GM23338 (cell line): ENCODE measurements around the gene HAPLN3. TPM values are rescaled to one million over a fixed set of nuclear protein-coding genes. Genes with fewer than 3 reads are reported as not detected.
A peak's percentile ranks its signal among the peaks of the same experiment; 100 is the strongest.

Experiments
- ATAC-seq: fragments of 200-7000 bp; cut with Tn5 transposase; 3 replicates; pipeline ENCODE4 v1.9.1; 2020
- DNase-seq: peaks from one replicate; pipeline ENCODE4 v3.0.0-alpha.2; 2015; ENCODE audit warnings: low spot score
- H2AFZ ChIP-seq: fragments of 200-600 bp; sonication (generic); 2 replicates; pipeline ENCODE4 v1.8.0; 2016; ENCODE audit warnings: antibody characterized with exemption, mild to moderate bottlenecking, moderate library complexity
- H3F3A ChIP-seq: fragments of 200-600 bp; sonication (generic); replicated peaks from 2 replicates; pipeline ENCODE4 v1.8.0; 2017; ENCODE audit warnings: antibody characterized with exemption, mixed run types, low read depth
- H3K27ac ChIP-seq: fragments of 200-600 bp; sonication (generic); 2 replicates; pipeline ENCODE4 v1.6.1; 2016; ENCODE audit warnings: low read depth
- H3K27me3 ChIP-seq: fragments of 200-600 bp; sonication (generic); 2 replicates; pipeline ENCODE4 v1.8.0; 2016; ENCODE audit warnings: mild to moderate bottlenecking, mixed run types, moderate library complexity; ENCODE audit not compliant: insufficient read depth
- H3K36me3 ChIP-seq: fragments of 200-600 bp; sonication (generic); 2 replicates; pipeline ENCODE4 v1.8.0; 2016; ENCODE audit warnings: mild to moderate bottlenecking; ENCODE audit not compliant: insufficient read depth
- H3K4me1 ChIP-seq: fragments of 200-600 bp; sonication (generic); 2 replicates; pipeline ENCODE4 v1.8.0; 2016; ENCODE audit warnings: mild to moderate bottlenecking, moderate library complexity; ENCODE audit not compliant: insufficient read depth
- H3K4me2 ChIP-seq: fragments of 200-600 bp; sonication (generic); 2 replicates; pipeline ENCODE4 v1.7.1; 2017; ENCODE audit warnings: mixed run types
- H3K4me3 ChIP-seq: fragments of 200-600 bp; sonication (generic); 2 replicates; pipeline ENCODE4 v1.6.1; 2016; ENCODE audit warnings: mixed run types
- H3K79me2 ChIP-seq: fragments of 200-600 bp; sonication (generic); replicated peaks from 2 replicates; pipeline ENCODE4 v1.8.0; 2017; ENCODE audit warnings: mild to moderate bottlenecking; ENCODE audit not compliant: insufficient read depth
- H3K9me2 ChIP-seq: fragments of 200-600 bp; sonication (generic); 2 replicates; pipeline ENCODE4 v1.8.0; 2017; ENCODE audit not compliant: insufficient read depth
- H4K20me1 ChIP-seq: fragments of 200-600 bp; sonication (generic); replicated peaks from 2 replicates; pipeline ENCODE4 v1.8.0; 2017; ENCODE audit warnings: mild to moderate bottlenecking; ENCODE audit not compliant: insufficient read depth
- H3K27ac Mint-ChIP-seq: 2 replicates; pipeline ENCODE4 v1.8.0; 2020; ENCODE audit warnings: inconsistent platforms, mild to moderate bottlenecking, moderate library complexity, mixed read lengths
- H3K27me3 Mint-ChIP-seq: 3 replicates; pipeline ENCODE4 v1.8.0; 2022; ENCODE audit warnings: low read depth, mild to moderate bottlenecking, moderate library complexity, mixed read lengths, inconsistent platforms; ENCODE audit not compliant: insufficient read depth, poor library complexity
- H3K36me3 Mint-ChIP-seq: 3 replicates; pipeline ENCODE4 v1.8.0; 2021; ENCODE audit warnings: low read depth, mild to moderate bottlenecking, inconsistent platforms, moderate library complexity, mixed read lengths
- H3K4me1 Mint-ChIP-seq: 3 replicates; pipeline ENCODE4 v1.8.0; 2020; ENCODE audit warnings: mild to moderate bottlenecking, inconsistent platforms, mixed read lengths
- H3K4me3 Mint-ChIP-seq: 3 replicates; pipeline ENCODE4 v1.8.0; 2021; ENCODE audit warnings: moderate library complexity, mild to moderate bottlenecking, inconsistent platforms, mixed read lengths
- H3K9me3 Mint-ChIP-seq: 3 replicates; pipeline ENCODE4 v1.8.0; 2020; ENCODE audit warnings: moderate library complexity, mild to moderate bottlenecking, inconsistent platforms, mixed read lengths
- CREB1 ChIP-seq: fragments of 250-450 bp; sonication (Bioruptor Pico); IDR thresholded peaks from 2 replicates; pipeline ENCODE4 v1.5.0; 2020; ENCODE audit warnings: low read depth, mild to moderate bottlenecking, moderate library complexity
- ETS1 ChIP-seq: IDR thresholded peaks from 2 replicates; pipeline ENCODE4 v1.6.1; 2016; ENCODE audit warnings: antibody characterized with exemption
- EZH2 ChIP-seq: fragments of 200-600 bp; sonication (generic); IDR thresholded peaks from one replicate; pipeline ENCODE4 v1.8.0; 2017; ENCODE audit warnings: antibody characterized with exemption, mild to moderate bottlenecking, low read depth; ENCODE audit not compliant: unreplicated experiment
- EZH2phosphoT487 ChIP-seq: fragments of 200-600 bp; sonication (generic); IDR thresholded peaks from one replicate; pipeline ENCODE4 v1.8.1; 2018; ENCODE audit warnings: antibody characterized with exemption; ENCODE audit not compliant: unreplicated experiment
- NANOG ChIP-seq: IDR thresholded peaks from 2 replicates; pipeline ENCODE4 v1.6.1; 2016; ENCODE audit warnings: antibody characterized with exemption, borderline replicate concordance
- POLR2AphosphoS5 ChIP-seq: IDR thresholded peaks from 2 replicates; pipeline ENCODE4 v1.6.1; 2016; ENCODE audit warnings: antibody characterized with exemption, low read depth
- REST ChIP-seq: IDR thresholded peaks from one replicate; pipeline ENCODE4 v1.6.1; 2018; ENCODE audit warnings: antibody characterized with exemption; ENCODE audit not compliant: unreplicated experiment
- STAT1 ChIP-seq: IDR thresholded peaks from one replicate; pipeline ENCODE4 v1.6.1; 2016; ENCODE audit warnings: antibody characterized with exemption; ENCODE audit not compliant: unreplicated experiment
- ZNF331 ChIP-seq: fragments of 250-450 bp; sonication (Bioruptor Pico); IDR thresholded peaks from 2 replicates; pipeline ENCODE4 v1.5.0; 2020; ENCODE audit warnings: low read depth, mild to moderate bottlenecking, moderate library complexity
- ZNF462 ChIP-seq: fragments of 250-450 bp; sonication (Bioruptor Pico); IDR thresholded peaks from 2 replicates; pipeline ENCODE4 v1.5.0; 2020; ENCODE audit warnings: mild to moderate bottlenecking, moderate library complexity
- polyA plus RNA-seq: library from polyadenylated mRNA; unstranded; fragments of >200 nt; fragmentation: Nextera tagmentation; extraction: Ambion mirVana; gene quantifications from 2 replicates; pipeline ENCODE4 v1.2.1, GENCODE V29; 2016
- total RNA-seq: library from RNA; depleted of rRNA; stranded (reverse); fragments of >200 nt; shearing (Covaris generic); gene quantifications from 2 replicates; pipeline ENCODE4 v1.2.3, GENCODE V29; 2014

The HAPLN3 gene
- total and polyA plus RNA-seq, 2 experiments from 2014 or later = 22.7 to 62.6 TPM

- Mint-ChIP-seq H3K36me3 (peaks cover 51% of the 10 kb centered on the region), H3K4me3 (peak overlapping the region; percentile 91), H3K4me1 (peaks cover 44% of the 10 kb centered on the region), H3K27me3 (peaks cover 14% of the 10 kb centered on the region), H3K9me3 (no peaks in the 10 kb centered on the region), H3K27ac (peak overlapping the region; percentile 89)
- peaks cover 34% of the 10 kb centered on the region for H3K4me1 ChIP-seq
- peak; percentile 6 for ATAC-seq
- H2AFZ ChIP-seq = 0 out of 2 replicates have a peak overlapping the region, but pooled peaks have one; percentile 28
- H3K36me3 ChIP-seq = peaks cover 32% of the 10 kb centered on the region
- H3K79me2 ChIP-seq = peaks cover 49% of the 10 kb centered on the region
- TF ChIP-seq ZNF331 (no peak), STAT1 (no peak), REST (no peak), NANOG (no peak), POLR2AphosphoS5 (no peak), EZH2phosphoT487 (no peak), CREB1 (CRISPR knock-in tag) (no peak), ETS1 (no peak), EZH2 (no peak), ZNF462 (no peak)
- no peaks in the 10 kb centered on the region for H3K27me3 ChIP-seq
- H3F3A ChIP-seq = 0 out of 2 replicates have a peak, but pooled peaks cover 3% of the 10 kb centered on the region
- peaks cover 31% of the 10 kb centered on the region for H4K20me1 ChIP-seq
- H3K4me3 ChIP-seq = peak overlapping the region; percentile 99
- H3K9me2 ChIP-seq = no peaks in the 10 kb centered on the region
- peak; percentile 24 for DNase-seq
- H3K27ac ChIP-seq = peak overlapping the region; percentile 84
- peak overlapping the region; percentile 99 for H3K4me2 ChIP-seq
Measured at GRCh38 chr15:88912500-88912921, 17.2 kb upstream of the HAPLN3 start.
